ENCODE measurements around the gene SLC29A3. TPM values are rescaled to one million over a fixed set of nuclear protein-coding genes. Genes with fewer than 3 reads are reported as not detected.

Gene SLC29A3
- total RNA-seq, 1 experiment from 2014 or later = 9.2 TPM

- Histone ChIP-seq H3K9me3 (ENCODE audit: control insufficient read depth, low read depth, low read length) (no peaks in the 10 kb centered on the region), H3K4me1 (ENCODE audit: insufficient read depth, low read length) (no peaks in the 10 kb centered on the region), H3K23me2 (ENCODE audit: insufficient read length, low read depth, low read length, poor library complexity, severe bottlenecking) (no peaks in the 10 kb centered on the region), H3T11ph (ENCODE audit: low read length) (no peak overlapping the region), H2BK5ac (ENCODE audit: insufficient read length, low read length) (no peak overlapping the region), H3K4me2 (ENCODE audit: insufficient read depth, insufficient read length, low read length) (no peak overlapping the region), H2BK120ac (ENCODE audit: low read depth, low read length, poor library complexity, severe bottlenecking) (no peak overlapping the region), H4K5ac (ENCODE audit: insufficient read length, low read depth, low read length) (no peak overlapping the region), H3K9ac (ENCODE audit: extremely low read depth, insufficient read length, low read length) (no peak overlapping the region), H4K91ac (ENCODE audit: insufficient read length, low read depth, low read length) (no peak overlapping the region), H3K79me2 (ENCODE audit: insufficient read depth, low read length) (no peaks in the 10 kb centered on the region), H3K27me3 (ENCODE audit: insufficient read depth, low read length) (no peaks in the 10 kb centered on the region), H3K23ac (ENCODE audit: insufficient read length, low read depth, low read length) (no peak overlapping the region), H2BK20ac (ENCODE audit: low read depth, low read length, poor library complexity, severe bottlenecking) (no peak overlapping the region), H2AFZ (ENCODE audit: low read length) (no peak overlapping the region), H2AK5ac (ENCODE audit: insufficient read length, low read length) (no peak overlapping the region), H3K79me1 (ENCODE audit: insufficient read depth, low read depth, low read length, poor library complexity, severe bottlenecking) (no peaks in the 10 kb centered on the region), H3K18ac (ENCODE audit: insufficient read length, low read depth, low read length) (no peak overlapping the region), H2BK12ac (ENCODE audit: insufficient read length, low read depth, low read length) (no peak overlapping the region), H3K27ac (ENCODE audit: insufficient read length, low read depth, low read length) (no peak overlapping the region), H2BK15ac (ENCODE audit: low read depth, low read length) (no peak overlapping the region), H3K14ac (ENCODE audit: insufficient read depth, low read length) (no peak overlapping the region), H3K4ac (ENCODE audit: low read depth, low read length) (no peak overlapping the region), H4K20me1 (ENCODE audit: control insufficient read depth, insufficient read depth, insufficient read length) (no peaks in the 10 kb centered on the region), H4K8ac (replicated peaks; ENCODE audit: insufficient read length, low read depth, low read length) (no peak overlapping the region), H3K56ac (ENCODE audit: insufficient read length, low read depth, low read length) (no peak overlapping the region)
- TF ChIP-seq CTCF (conservative IDR thresholded peaks at IDR 0.05) = peak; percentile 95
- Mint-ChIP-seq H3K4me1 (no peaks in the 10 kb centered on the region), H3K27me3 (ENCODE audit: low read depth) (peaks cover 8% of the 10 kb centered on the region), H3K36me3 (ENCODE audit: insufficient read depth in 1 of 3, low read depth in 3 of 3) (no peaks in the 10 kb centered on the region), H3K9me3 (no peaks in the 10 kb centered on the region; a peak in 1 of 5 replicates), H3K27ac (no peak overlapping the region), H3K4me3 (no peak overlapping the region; a peak in 1 of 5 replicates)
- peak; percentile 85 for DNase-seq
- WGBS (ENCODE audit: extremely low coverage, insufficient read length, low lambda C conversion rate) = no CpG with 5 or more reads among the region's 10 CpGs
Measured at GRCh38 chr10:71383972-71384687, 65.1 kb downstream of the SLC29A3 start.

All from H9 (cell line).